ENCODE data around the gene SLC9A1.
A peak's percentile ranks its signal among the peaks of the same experiment; 100 is the strongest.

SLC9A1 gene

DNA sequence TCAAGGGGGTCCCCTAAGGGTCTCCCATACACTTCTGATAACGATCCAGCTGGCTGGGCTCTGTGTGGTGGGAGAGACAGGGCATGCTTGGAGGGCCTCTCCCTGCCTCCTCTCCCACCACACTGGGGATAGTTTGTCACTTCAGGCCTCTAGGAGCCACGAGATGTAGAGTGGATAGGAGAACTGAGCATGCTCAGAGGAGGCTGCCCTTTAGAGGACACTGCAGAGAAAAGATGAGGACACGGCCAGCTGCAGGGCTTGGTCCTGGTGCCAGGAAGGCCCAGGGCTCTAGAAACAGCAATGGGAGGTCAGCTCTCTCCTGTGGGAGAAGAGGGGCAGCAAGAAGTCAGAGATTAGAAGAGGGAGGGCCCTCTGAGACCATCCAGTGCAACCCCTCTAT, 25.7 kb downstream of the SLC9A1 start:
- H3K9me3 ChIP-seq (ENCODE audit: control insufficient read depth, insufficient read depth, low read depth, low read length) = no peaks in the 10 kb centered on the region
- H3K27ac ChIP-seq (ENCODE audit: extremely low read depth, low read depth, low read length) = no peak overlapping the region
- POLR2A ChIA-PET = no interaction called here
- peaks cover 0 to 23% of the 10 kb centered on the region in 2 experiments; a peak in 1 of 3 replicates for H3K36me3 ChIP-seq (ENCODE audit: control insufficient read depth in 2 of 2, insufficient read depth in 1 of 2, low read length in 2 of 2)
- TF ChIP-seq ZBTB7A (tag by site-specific recombination; IDR thresholded peaks at IDR 0.05; ENCODE audit: low read depth) (no peak), ZNF324 (tag by site-specific recombination; IDR thresholded peaks at IDR 0.05) (no peak), ZNF473 (tag by site-specific recombination; IDR thresholded peaks at IDR 0.05) (no peak), ZXDB (tag by site-specific recombination; IDR thresholded peaks at IDR 0.05) (no peak), ZNF658 (tag by site-specific recombination; IDR thresholded peaks at IDR 0.05) (no peak), TRIM28 (IDR thresholded peaks at IDR 0.05; ENCODE audit: borderline replicate concordance, low read length) (no peak), KLF9 (tag by site-specific recombination; IDR thresholded peaks at IDR 0.05; ENCODE audit: low read depth) (no peak), ZNF121 (tag by site-specific recombination; IDR thresholded peaks at IDR 0.05) (no peak), ZNF561 (tag by site-specific recombination; IDR thresholded peaks at IDR 0.05; ENCODE audit: borderline replicate concordance) (no peak), ZNF558 (tag by site-specific recombination; IDR thresholded peaks at IDR 0.05) (no peak), HOXD13 (CRISPR knock-in tag; IDR thresholded peaks at IDR 0.05; ENCODE audit: borderline replicate concordance) (no peak)
- TF ChIP-seq, protein P1, sequence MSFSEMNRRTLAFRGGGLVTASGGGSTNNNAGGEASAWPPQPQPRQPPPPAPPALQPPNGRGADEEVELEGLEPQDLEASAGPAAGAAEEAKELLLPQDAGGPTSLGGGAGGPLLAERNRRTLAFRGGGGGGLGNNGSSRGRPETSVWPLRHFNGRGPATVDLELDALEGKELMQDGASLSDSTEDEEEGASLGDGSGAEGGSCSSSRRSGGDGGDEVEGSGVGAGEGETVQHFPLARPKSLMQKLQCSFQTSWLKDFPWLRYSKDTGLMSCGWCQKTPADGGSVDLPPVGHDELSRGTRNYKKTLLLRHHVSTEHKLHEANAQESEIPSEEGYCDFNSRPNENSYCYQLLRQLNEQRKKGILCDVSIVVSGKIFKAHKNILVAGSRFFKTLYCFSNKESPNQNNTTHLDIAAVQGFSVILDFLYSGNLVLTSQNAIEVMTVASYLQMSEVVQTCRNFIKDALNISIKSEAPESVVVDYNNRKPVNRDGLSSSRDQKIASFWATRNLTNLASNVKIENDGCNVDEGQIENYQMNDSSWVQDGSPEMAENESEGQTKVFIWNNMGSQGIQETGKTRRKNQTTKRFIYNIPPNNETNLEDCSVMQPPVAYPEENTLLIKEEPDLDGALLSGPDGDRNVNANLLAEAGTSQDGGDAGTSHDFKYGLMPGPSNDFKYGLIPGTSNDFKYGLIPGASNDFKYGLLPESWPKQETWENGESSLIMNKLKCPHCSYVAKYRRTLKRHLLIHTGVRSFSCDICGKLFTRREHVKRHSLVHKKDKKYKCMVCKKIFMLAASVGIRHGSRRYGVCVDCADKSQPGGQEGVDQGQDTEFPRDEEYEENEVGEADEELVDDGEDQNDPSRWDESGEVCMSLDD (tag by site-specific recombination; IDR thresholded peaks at IDR 0.05) = no peak
- TF ChIP-seq, protein P2, sequence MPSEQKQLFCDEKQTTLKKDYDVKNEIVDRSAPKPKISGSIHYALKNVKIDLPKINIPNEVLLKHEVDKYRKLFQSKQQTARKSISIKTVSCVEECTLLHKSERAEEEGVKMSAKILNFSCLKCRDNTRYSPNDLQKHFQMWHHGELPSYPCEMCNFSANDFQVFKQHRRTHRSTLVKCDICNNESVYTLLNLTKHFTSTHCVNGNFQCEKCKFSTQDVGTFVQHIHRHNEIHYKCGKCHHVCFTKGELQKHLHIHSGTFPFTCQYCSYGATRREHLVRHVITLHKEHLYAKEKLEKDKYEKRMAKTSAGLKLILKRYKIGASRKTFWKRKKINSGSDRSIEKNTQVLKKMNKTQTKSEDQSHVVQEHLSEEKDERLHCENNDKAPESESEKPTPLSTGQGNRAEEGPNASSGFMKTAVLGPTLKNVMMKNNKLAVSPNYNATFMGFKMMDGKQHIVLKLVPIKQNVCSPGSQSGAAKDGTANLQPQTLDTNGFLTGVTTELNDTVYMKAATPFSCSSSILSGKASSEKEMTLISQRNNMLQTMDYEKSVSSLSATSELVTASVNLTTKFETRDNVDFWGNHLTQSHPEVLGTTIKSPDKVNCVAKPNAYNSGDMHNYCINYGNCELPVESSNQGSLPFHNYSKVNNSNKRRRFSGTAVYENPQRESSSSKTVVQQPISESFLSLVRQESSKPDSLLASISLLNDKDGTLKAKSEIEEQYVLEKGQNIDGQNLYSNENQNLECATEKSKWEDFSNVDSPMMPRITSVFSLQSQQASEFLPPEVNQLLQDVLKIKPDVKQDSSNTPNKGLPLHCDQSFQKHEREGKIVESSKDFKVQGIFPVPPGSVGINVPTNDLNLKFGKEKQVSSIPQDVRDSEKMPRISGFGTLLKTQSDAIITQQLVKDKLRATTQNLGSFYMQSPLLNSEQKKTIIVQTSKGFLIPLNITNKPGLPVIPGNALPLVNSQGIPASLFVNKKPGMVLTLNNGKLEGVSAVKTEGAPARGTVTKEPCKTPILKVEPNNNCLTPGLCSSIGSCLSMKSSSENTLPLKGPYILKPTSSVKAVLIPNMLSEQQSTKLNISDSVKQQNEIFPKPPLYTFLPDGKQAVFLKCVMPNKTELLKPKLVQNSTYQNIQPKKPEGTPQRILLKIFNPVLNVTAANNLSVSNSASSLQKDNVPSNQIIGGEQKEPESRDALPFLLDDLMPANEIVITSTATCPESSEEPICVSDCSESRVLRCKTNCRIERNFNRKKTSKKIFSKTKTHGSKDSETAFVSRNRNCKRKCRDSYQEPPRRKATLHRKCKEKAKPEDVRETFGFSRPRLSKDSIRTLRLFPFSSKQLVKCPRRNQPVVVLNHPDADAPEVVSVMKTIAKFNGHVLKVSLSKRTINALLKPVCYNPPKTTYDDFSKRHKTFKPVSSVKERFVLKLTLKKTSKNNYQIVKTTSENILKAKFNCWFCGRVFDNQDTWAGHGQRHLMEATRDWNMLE (tag by site-specific recombination; conservative IDR thresholded peaks at IDR 0.05; ENCODE audit: low read depth) = no peak
- CTCF ChIA-PET = interaction anchor here (0.6 to 1.4 kb wide), 3 partner anchors 82 to 171 kb away, joined by 3 to 4 read pairs (median 3); no protein-coding TSS in a partner anchor
- H3K4me3 ChIP-seq (ENCODE audit: low read depth, low read length) = no peak overlapping the region
- H3K4me1 ChIP-seq (ENCODE audit: control insufficient read depth, insufficient read depth, low read length) = no peaks in the 10 kb centered on the region

DNA sequence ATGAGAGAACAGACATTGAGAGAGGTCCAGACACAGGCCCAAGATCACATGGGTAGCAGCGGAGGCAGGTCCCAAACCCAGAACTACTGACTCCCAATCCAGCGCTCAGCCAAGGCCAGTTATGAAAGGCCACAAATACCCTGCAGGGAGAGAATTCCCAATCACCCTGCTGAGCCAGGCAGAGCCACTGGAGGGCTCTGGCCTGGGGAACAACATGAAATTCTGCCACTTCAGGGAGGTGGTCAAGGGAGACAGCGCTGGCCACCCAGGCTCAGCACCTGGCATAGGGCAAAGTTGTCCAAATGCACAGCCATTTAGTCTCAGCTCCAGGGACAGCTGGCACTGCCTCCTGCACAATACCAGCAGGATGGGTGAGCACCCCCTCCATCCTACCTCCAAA, 27.5 kb downstream of the SLC9A1 start:
- Histone ChIP-seq H3K9me3 (ENCODE audit: control insufficient read depth, insufficient read depth, low read depth, low read length) (no peaks in the 10 kb centered on the region), H3K4me3 (ENCODE audit: low read depth, low read length) (no peak overlapping the region), H3K4me1 (ENCODE audit: control insufficient read depth, insufficient read depth, low read length) (peaks cover 5% of the 10 kb centered on the region), H3K27ac (ENCODE audit: extremely low read depth, low read depth, low read length) (no peak overlapping the region), H3K36me3 (ENCODE audit: control insufficient read depth in 2 of 2, insufficient read depth in 1 of 2, low read length in 2 of 2) (peaks cover 0 to 20% of the 10 kb centered on the region in 2 experiments; a peak in 1 of 3 replicates)
- CTCF ChIA-PET = interaction anchor here (0.6 to 0.7 kb wide), 4 partner anchors 87 to 132 kb away, joined by 3 to 4 read pairs (median 3); no protein-coding TSS in a partner anchor
- POLR2A ChIA-PET = interaction anchor here (2.1 kb wide), 1 partner anchor 27 kb away, joined by 7 read pairs; the partner anchor contains the start of gene SLC9A1
- TF ChIP-seq, protein P3, sequence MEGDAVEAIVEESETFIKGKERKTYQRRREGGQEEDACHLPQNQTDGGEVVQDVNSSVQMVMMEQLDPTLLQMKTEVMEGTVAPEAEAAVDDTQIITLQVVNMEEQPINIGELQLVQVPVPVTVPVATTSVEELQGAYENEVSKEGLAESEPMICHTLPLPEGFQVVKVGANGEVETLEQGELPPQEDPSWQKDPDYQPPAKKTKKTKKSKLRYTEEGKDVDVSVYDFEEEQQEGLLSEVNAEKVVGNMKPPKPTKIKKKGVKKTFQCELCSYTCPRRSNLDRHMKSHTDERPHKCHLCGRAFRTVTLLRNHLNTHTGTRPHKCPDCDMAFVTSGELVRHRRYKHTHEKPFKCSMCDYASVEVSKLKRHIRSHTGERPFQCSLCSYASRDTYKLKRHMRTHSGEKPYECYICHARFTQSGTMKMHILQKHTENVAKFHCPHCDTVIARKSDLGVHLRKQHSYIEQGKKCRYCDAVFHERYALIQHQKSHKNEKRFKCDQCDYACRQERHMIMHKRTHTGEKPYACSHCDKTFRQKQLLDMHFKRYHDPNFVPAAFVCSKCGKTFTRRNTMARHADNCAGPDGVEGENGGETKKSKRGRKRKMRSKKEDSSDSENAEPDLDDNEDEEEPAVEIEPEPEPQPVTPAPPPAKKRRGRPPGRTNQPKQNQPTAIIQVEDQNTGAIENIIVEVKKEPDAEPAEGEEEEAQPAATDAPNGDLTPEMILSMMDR (tag by site-specific recombination; IDR thresholded peaks at IDR 0.05) = peak; percentile 27; the same call in 1 of the 2 replicates
- TF ChIP-seq ZNF19 (tag by site-specific recombination; IDR thresholded peaks at IDR 0.05; ENCODE audit: low read depth) = no peak

Measured in HEK293 (cell line).